ENCODE results near the gene IRS2. TPM values are rescaled to one million over a fixed set of nuclear protein-coding genes. Genes with fewer than 3 reads are reported as not detected.

Gene IRS2
- total RNA-seq, 1 experiment from 2014 or later: 9.2 TPM

- POLR2A ChIA-PET: no interaction called here
- H3K4me2 ChIP-seq (ENCODE audit: low read length): no peak overlapping the region
- no peaks in the 10 kb centered on the region for H3K36me3 ChIP-seq (ENCODE audit: control insufficient read depth in 1 of 2, insufficient read depth in 2 of 2, low read length in 2 of 2)
- ATAC-seq: no peak
- H4K20me1 ChIP-seq (ENCODE audit: insufficient read depth): no peaks in the 10 kb centered on the region
- no peaks in the 10 kb centered on the region for H3K9me2 ChIP-seq (ENCODE audit: insufficient read depth)
- H3K79me2 ChIP-seq (ENCODE audit: insufficient read depth, low read length): no peaks in the 10 kb centered on the region
- no peak overlapping the region for H3K9ac ChIP-seq (ENCODE audit: low read length)
- intact Hi-C loops (cut with micrococcal nuclease): no loop called here
- CTCF ChIA-PET: no interaction called here
- no peak for DNase-seq (ENCODE audit: low read depth, low spot score)
- no peak overlapping the region for H3K27ac ChIP-seq (ENCODE audit: low read depth, low read length)
- BruUV-seq (replicated peaks): no TSS peak
- no peak overlapping the region for H2AFZ ChIP-seq (ENCODE audit: low read depth, low read length, poor library complexity, severe bottlenecking)
- TF ChIP-seq ZFX (IDR thresholded peaks at IDR 0.05) (no peak), SIN3A (IDR thresholded peaks at IDR 0.05; ENCODE audit: low read depth) (no peak), YY1 (IDR thresholded peaks at IDR 0.05; ENCODE audit: extremely low read depth, insufficient replicate concordance, low read depth, low read length) (no peak), REST (IDR thresholded peaks at IDR 0.05; ENCODE audit: low read depth) (no peak)
- TF ChIP-seq, protein P1, sequence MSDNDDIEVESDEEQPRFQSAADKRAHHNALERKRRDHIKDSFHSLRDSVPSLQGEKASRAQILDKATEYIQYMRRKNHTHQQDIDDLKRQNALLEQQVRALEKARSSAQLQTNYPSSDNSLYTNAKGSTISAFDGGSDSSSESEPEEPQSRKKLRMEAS (IDR thresholded peaks at IDR 0.05): no peak
- no peaks in the 10 kb centered on the region for H3K27me3 ChIP-seq (ENCODE audit: insufficient read depth, low read length)
- no peak overlapping the region for H3K4me3 ChIP-seq (replicated peaks in 1 of 2; ENCODE audit: low read depth in 1 of 2, low read length in 2 of 2)
- H3K9me3 ChIP-seq (ENCODE audit: control insufficient read depth in 1 of 2, insufficient read depth in 1 of 2, low read depth in 1 of 2, low read length in 2 of 2): no peaks in the 10 kb centered on the region
- no peaks in the 10 kb centered on the region for H3K4me1 ChIP-seq (ENCODE audit: control insufficient read depth in 1 of 2, insufficient read depth in 2 of 2, low read length in 2 of 2)
- RAD21 ChIA-PET (ENCODE audit: low non-redundant PET in 1 of 2, low total read pairs in 2 of 2, uncharacterized antibody in 2 of 2, unreplicated experiment in 2 of 2): no interaction called here
Measured at GRCh38 chr13:109816808-109817203, 30.4 kb upstream of the IRS2 start.

- ATAC-seq (no peak), DNase-seq (ENCODE audit: low read depth, low spot score) (no peak)
- Histone ChIP-seq H2AFZ (ENCODE audit: low read depth, low read length, poor library complexity, severe bottlenecking) (no peak overlapping the region), H3K27ac (ENCODE audit: low read depth, low read length) (no peak overlapping the region), H3K9ac (ENCODE audit: low read length) (no peak overlapping the region), H3K36me3 (ENCODE audit: control insufficient read depth in 1 of 2, insufficient read depth in 2 of 2, low read length in 2 of 2) (no peaks in the 10 kb centered on the region), H3K4me3 (replicated peaks in 1 of 2; ENCODE audit: low read depth in 1 of 2, low read length in 2 of 2) (no peak overlapping the region), H4K20me1 (ENCODE audit: insufficient read depth) (no peaks in the 10 kb centered on the region), H3K9me2 (ENCODE audit: insufficient read depth) (no peaks in the 10 kb centered on the region), H3K27me3 (ENCODE audit: insufficient read depth, low read length) (no peaks in the 10 kb centered on the region), H3K9me3 (ENCODE audit: control insufficient read depth in 1 of 2, insufficient read depth in 1 of 2, low read depth in 1 of 2, low read length in 2 of 2) (no peaks in the 10 kb centered on the region), H3K4me2 (ENCODE audit: low read length) (no peak overlapping the region), H3K4me1 (ENCODE audit: control insufficient read depth in 1 of 2, insufficient read depth in 2 of 2, low read length in 2 of 2) (no peaks in the 10 kb centered on the region), H3K79me2 (ENCODE audit: insufficient read depth, low read length) (no peaks in the 10 kb centered on the region)
- BruUV-seq (replicated peaks): no TSS peak
- intact Hi-C loops (cut with micrococcal nuclease): no loop called here
- ChIA-PET RAD21 (ENCODE audit: low non-redundant PET in 1 of 2, low total read pairs in 2 of 2, uncharacterized antibody in 2 of 2, unreplicated experiment in 2 of 2) (no interaction called here), POLR2A (no interaction called here), CTCF (no interaction called here)
- TF ChIP-seq CEBPB (IDR thresholded peaks at IDR 0.05; ENCODE audit: low read depth): no peak
- TF ChIP-seq, protein P2, sequence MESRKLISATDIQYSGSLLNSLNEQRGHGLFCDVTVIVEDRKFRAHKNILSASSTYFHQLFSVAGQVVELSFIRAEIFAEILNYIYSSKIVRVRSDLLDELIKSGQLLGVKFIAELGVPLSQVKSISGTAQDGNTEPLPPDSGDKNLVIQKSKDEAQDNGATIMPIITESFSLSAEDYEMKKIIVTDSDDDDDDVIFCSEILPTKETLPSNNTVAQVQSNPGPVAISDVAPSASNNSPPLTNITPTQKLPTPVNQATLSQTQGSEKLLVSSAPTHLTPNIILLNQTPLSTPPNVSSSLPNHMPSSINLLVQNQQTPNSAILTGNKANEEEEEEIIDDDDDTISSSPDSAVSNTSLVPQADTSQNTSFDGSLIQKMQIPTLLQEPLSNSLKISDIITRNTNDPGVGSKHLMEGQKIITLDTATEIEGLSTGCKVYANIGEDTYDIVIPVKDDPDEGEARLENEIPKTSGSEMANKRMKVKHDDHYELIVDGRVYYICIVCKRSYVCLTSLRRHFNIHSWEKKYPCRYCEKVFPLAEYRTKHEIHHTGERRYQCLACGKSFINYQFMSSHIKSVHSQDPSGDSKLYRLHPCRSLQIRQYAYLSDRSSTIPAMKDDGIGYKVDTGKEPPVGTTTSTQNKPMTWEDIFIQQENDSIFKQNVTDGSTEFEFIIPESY (IDR thresholded peaks at IDR 0.05; ENCODE audit: extremely low read depth, insufficient replicate concordance, low read length): no peak
- TF ChIP-seq RAD21 (IDR thresholded peaks at IDR 0.05; ENCODE audit: low read depth): no peak
- no peak for TF ChIP-seq FOSL1 (IDR thresholded peaks at IDR 0.05; ENCODE audit: low read depth)
- TF ChIP-seq ZFX (IDR thresholded peaks at IDR 0.05): no peak
- no peak for TF ChIP-seq EZH2 (IDR thresholded peaks at IDR 0.05)
- TF ChIP-seq, protein P3, sequence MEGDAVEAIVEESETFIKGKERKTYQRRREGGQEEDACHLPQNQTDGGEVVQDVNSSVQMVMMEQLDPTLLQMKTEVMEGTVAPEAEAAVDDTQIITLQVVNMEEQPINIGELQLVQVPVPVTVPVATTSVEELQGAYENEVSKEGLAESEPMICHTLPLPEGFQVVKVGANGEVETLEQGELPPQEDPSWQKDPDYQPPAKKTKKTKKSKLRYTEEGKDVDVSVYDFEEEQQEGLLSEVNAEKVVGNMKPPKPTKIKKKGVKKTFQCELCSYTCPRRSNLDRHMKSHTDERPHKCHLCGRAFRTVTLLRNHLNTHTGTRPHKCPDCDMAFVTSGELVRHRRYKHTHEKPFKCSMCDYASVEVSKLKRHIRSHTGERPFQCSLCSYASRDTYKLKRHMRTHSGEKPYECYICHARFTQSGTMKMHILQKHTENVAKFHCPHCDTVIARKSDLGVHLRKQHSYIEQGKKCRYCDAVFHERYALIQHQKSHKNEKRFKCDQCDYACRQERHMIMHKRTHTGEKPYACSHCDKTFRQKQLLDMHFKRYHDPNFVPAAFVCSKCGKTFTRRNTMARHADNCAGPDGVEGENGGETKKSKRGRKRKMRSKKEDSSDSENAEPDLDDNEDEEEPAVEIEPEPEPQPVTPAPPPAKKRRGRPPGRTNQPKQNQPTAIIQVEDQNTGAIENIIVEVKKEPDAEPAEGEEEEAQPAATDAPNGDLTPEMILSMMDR (IDR thresholded peaks at IDR 0.05 in 2 of 3, conservative IDR thresholded peaks at IDR 0.05 in 1 of 3; ENCODE audit: borderline replicate concordance in 1 of 3, insufficient read depth in 1 of 3, low read depth in 2 of 3, low read length in 2 of 3): no peak
- TF ChIP-seq CBX3 (IDR thresholded peaks at IDR 0.05; ENCODE audit: low read depth): no peak
Measured at GRCh38 chr13:109816112-109816807, 29.9 kb upstream of the IRS2 start.
